Neural crest cell (in vitro differentiated cells): ENCODE measurements around the gene TREML4. TPM values are rescaled to one million over a fixed set of nuclear protein-coding genes. Genes with fewer than 3 reads are reported as not detected.

Experiments used
- total RNA-seq: library from RNA; stranded (reverse); gene quantifications from 2 replicates; pipeline ENCODE4 v1.2.1, GENCODE V29; 2021

Gene TREML4
- total RNA-seq, 1 donor from 2014 or later, result not detected

Other genes starting within 250 kb of the TREML4 start
- 1.5 and 1.6 TPM in 2 replicates for gene UNC5CL, start 189.1 kb upstream of the TREML4 start, total RNA-seq
- not detected in 2 replicates for gene TSPO2, start 185.9 kb upstream of the TREML4 start, total RNA-seq
- gene APOBEC2, start 175.1 kb upstream of the TREML4 start, total RNA-seq, result not detected in 2 replicates
- 32.8 and 32.9 TPM in 2 replicates for gene OARD1, start 156.0 kb upstream of the TREML4 start, total RNA-seq
- gene NFYA, start 155.4 kb upstream of the TREML4 start, total RNA-seq, result 59.7 and 61.4 TPM in 2 replicates
- not detected in 2 replicates for gene TREML1, start 74.0 kb upstream of the TREML4 start, total RNA-seq
- gene TREM2, start 65.2 kb upstream of the TREML4 start, total RNA-seq, result not detected in 2 replicates
- not detected in 2 replicates for gene TREML2, start 27.2 kb upstream of the TREML4 start, total RNA-seq
- not detected in 2 replicates for gene TREM1, start 58.3 kb downstream of the TREML4 start, total RNA-seq
- gene NCR2, start 107.3 kb downstream of the TREML4 start, total RNA-seq, result not detected in 2 replicates